ENCODE data around the gene AGBL4.

DNA sequence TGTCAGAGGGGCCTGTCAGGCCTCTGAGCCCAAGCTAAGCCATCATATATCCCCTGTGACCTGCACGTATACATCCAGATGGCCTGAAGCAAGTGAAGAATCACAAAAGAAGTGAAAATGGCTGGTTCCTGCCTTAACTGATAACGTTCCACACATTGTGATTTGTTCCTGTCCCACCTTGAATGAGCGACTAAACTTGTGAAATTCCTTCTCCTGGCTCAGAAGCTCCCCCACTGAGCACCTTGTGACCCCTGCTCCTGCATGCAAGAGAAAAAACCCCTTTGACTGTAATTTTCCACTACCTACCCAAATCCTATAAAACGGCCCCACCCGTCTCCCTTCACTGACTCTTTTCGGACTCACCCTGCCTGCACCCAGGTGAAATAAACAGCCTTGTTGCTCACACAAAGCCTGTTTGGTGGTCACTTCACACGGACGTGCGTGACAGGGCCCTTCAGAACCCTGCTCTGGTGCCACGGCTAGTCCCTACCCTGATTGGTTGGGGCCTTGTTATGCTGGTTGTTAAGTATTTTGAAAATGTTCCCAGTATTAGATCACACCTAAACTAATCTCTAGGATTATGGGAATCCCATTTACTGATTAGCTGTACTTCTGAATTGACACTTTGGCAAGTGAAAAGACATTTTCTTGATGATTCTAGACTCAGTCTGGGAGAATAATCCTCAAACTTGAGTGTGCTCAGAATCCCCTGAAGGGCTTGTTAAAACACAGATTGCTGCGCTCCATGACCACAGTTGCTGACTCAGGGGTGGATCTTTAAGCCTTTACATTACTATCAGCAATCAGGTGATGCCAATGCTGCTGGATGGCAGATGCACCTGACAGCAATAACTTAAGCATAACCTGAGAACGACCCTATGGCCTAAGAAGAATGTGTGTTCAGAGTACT lies 1523.0 kb downstream of the AGBL4 start:
- TF ChIP-seq, protein P1, sequence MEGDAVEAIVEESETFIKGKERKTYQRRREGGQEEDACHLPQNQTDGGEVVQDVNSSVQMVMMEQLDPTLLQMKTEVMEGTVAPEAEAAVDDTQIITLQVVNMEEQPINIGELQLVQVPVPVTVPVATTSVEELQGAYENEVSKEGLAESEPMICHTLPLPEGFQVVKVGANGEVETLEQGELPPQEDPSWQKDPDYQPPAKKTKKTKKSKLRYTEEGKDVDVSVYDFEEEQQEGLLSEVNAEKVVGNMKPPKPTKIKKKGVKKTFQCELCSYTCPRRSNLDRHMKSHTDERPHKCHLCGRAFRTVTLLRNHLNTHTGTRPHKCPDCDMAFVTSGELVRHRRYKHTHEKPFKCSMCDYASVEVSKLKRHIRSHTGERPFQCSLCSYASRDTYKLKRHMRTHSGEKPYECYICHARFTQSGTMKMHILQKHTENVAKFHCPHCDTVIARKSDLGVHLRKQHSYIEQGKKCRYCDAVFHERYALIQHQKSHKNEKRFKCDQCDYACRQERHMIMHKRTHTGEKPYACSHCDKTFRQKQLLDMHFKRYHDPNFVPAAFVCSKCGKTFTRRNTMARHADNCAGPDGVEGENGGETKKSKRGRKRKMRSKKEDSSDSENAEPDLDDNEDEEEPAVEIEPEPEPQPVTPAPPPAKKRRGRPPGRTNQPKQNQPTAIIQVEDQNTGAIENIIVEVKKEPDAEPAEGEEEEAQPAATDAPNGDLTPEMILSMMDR (IDR thresholded peaks at IDR 0.05; ENCODE audit: low read length), result no peak
- no peak for TF ChIP-seq EZH2 (IDR thresholded peaks at IDR 0.05; ENCODE audit: borderline replicate concordance, low read length)

Data from OCI-LY1 (cell line).